ENCODE measurements around the gene AEN. TPM values are rescaled to one million over a fixed set of nuclear protein-coding genes. Genes with fewer than 3 reads are reported as not detected.
"Not testable (repeated sequence)": the region's sequence is repeated elsewhere in the genome, so short reads cannot be mapped to it uniquely, and the experiment has no call there.

The AEN gene
- total and polyA plus RNA-seq, 10 donors, result 12.9 to 40.3 (median 23.5) TPM

DNA sequence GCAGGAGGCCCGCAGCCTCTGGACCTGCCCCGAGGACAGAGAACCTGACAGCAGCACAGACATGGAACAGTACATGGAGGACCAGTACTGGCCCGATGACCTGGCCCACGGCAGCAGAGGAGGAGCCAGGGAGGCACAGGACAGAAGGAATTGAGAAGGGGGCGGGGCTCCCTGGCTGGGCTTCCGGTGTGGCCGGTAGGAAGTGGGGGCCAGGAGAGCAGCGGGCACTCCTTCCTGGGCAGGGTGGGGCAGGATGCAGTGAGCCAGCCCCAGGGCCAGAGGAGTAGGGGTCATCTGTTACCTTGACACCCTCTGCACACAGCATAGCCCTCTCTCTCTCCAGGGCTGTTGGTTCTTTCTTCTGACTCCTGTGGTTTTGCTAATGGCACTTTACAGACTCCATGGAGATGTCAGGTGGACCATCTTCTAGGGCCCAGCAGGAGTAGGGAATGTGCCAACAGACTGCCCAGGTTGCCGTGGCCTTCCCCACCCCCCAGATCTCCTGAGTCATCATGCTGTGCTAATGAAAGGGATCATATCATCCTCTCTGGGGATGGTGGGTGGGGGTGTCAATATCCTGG, 9.1 kb downstream of the AEN start:
- peak overlapping the region; percentile 64 to 99 (median 96) for H3K27ac ChIP-seq
- H3K27me3 ChIP-seq (replicated peaks in 1 of 7), result no peaks in the 10 kb centered on the region
- intact Hi-C loops (cut with DNase I; ENCODE audit: low total_unique reads), result no loop called here
- peak overlapping the region in 1 of 8 donors; percentile 6 for H3K4me3 ChIP-seq
- 33 to 67% (median 53%) methylated on average over 9 of the region's 9 CpGs for WGBS, 5 donors
- H3K9me3 ChIP-seq, result no peaks in the 10 kb centered on the region
- peaks cover 4 to 76% (median 36%) of the 10 kb centered on the region in 6 donors for H3K36me3 ChIP-seq
- TF ChIP-seq, protein P1, sequence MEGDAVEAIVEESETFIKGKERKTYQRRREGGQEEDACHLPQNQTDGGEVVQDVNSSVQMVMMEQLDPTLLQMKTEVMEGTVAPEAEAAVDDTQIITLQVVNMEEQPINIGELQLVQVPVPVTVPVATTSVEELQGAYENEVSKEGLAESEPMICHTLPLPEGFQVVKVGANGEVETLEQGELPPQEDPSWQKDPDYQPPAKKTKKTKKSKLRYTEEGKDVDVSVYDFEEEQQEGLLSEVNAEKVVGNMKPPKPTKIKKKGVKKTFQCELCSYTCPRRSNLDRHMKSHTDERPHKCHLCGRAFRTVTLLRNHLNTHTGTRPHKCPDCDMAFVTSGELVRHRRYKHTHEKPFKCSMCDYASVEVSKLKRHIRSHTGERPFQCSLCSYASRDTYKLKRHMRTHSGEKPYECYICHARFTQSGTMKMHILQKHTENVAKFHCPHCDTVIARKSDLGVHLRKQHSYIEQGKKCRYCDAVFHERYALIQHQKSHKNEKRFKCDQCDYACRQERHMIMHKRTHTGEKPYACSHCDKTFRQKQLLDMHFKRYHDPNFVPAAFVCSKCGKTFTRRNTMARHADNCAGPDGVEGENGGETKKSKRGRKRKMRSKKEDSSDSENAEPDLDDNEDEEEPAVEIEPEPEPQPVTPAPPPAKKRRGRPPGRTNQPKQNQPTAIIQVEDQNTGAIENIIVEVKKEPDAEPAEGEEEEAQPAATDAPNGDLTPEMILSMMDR (IDR thresholded peaks at IDR 0.05 in 8 of 11, conservative IDR thresholded peaks at IDR 0.05 in 3 of 11), result no peak
- TF ChIP-seq POLR2AphosphoS5 (IDR thresholded peaks at IDR 0.05), result peak; percentile 94 to 96 (median 96)
- TF ChIP-seq POLR2A (IDR thresholded peaks at IDR 0.05), result no peak
- peaks cover 45 to 98% (median 88%) of the 10 kb centered on the region in 6 donors for H3K4me1 ChIP-seq
- peak; percentile 87 for DNase-seq

DNA sequence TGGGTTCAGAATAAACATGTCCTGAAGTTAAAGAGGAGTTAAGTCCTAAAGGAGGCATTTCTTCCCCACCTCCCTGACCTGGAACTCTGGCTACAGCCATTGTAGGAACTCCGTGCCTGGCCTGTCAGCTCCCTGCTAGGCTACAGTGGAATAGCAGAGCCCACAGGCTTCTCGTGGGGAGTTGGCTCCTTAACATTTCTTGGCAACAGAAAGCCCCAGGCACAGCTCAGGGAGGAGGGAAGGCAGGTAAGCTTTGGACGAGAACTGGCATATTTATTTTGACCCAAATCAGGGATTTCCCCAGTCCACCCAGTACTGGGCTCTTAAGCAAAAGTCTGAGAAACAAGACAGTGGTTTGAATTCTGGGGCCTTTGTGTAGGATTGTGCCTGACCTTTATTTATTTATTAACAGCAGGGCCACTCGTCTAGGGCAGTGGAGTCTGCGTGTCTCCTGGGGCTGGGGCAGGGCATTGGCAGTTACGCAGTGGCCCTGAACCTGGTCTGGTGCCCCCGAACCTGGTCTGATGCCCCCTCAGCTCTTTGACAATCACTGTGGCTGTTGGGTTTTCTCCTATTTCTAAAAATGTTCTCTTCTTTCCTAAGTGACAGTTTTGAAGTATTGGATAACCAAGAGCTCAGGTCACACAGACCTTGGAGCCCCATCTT, 9.8 kb downstream of the AEN start:
- TF ChIP-seq, protein P1 (IDR thresholded peaks at IDR 0.05 in 8 of 11, conservative IDR thresholded peaks at IDR 0.05 in 3 of 11), result no peak
- TF ChIP-seq POLR2A (IDR thresholded peaks at IDR 0.05), result no peak
- no peak for TF ChIP-seq POLR2AphosphoS5 (IDR thresholded peaks at IDR 0.05)
- peak; percentile 70 for DNase-seq
- H3K27me3 ChIP-seq (replicated peaks in 1 of 7), result no peaks in the 10 kb centered on the region
- H3K9me3 ChIP-seq, result no peaks in the 10 kb centered on the region
- H3K4me1 ChIP-seq, result peaks cover 43 to 98% (median 88%) of the 10 kb centered on the region in 6 donors
- H3K27ac ChIP-seq, result peak overlapping the region; percentile 64 to 99 (median 96)
- H3K36me3 ChIP-seq, result peaks cover 4 to 74% (median 36%) of the 10 kb centered on the region in 6 donors
- WGBS, 5 donors, result 65 to 86% (median 75%) methylated on average over 7 of the region's 7 CpGs
- H3K4me3 ChIP-seq, result no peak overlapping the region
- intact Hi-C loops (cut with DNase I; ENCODE audit: low total_unique reads), result no loop called here

DNA sequence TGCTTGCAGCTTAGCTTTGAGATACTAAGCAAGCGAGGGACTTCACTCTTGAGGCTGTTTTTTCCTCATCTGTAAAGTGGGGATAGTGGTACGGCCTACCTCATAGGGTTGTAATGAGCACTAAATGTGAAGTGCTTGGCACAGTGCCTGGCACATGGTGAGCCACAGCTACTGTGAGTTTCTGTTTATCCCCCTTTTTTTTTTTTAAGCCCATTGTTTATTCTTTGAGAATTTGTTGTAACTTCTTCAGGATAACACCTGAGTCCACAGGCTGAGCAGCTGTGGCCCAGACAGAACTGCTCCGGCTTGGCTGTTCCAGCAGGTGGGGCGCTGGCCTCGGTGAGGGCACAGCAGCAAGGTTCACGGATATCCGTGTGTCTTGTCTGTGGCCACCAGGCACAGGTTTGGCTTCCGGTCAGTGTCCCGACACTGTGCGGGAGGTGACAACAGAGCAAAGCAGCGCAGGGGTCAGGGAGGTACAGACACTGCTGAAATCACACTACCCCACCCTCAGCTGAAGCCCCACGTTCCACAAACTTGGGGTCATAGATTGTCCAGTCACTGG, 10.4 kb downstream of the AEN start:
- peak overlapping the region; percentile 64 to 99 (median 96) for H3K27ac ChIP-seq
- 72 to 86% (median 82%) methylated on average over 12 of the region's 12 CpGs for WGBS, 5 donors
- TF ChIP-seq, protein P1 (IDR thresholded peaks at IDR 0.05 in 8 of 11, conservative IDR thresholded peaks at IDR 0.05 in 3 of 11), result peak in 2 of 11 experiments; percentile 18 to 21
- TF ChIP-seq POLR2A (IDR thresholded peaks at IDR 0.05) (no peak), POLR2AphosphoS5 (IDR thresholded peaks at IDR 0.05) (peak; percentile 88 to 93 (median 93))

DNA sequence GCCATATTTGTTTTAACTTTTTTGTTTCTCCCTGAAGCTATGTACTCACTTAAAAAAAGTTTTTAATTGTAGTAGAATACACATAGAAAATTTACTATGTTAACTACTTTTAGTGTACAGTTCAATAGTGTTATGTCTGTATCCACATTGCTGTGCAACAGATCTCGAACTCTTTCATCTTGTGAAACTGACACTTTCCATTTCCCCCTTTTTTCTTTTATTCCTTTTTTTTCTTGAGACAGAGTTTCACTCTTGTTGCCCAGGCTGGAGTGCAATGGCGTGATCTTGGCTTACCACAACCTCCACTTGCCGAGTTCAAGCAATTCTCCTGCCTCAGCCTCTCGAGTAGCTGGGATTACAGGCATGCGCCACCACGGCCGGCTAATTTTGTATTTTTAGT, 11.7 kb downstream of the AEN start:
- 65 to 72% (median 71%) methylated on average over 7 of the region's 7 CpGs for WGBS, 5 donors
- H3K9me3 ChIP-seq; H3K4me3 ChIP-seq; H3K27me3 ChIP-seq (replicated peaks in 1 of 7); intact Hi-C loops (cut with DNase I; ENCODE audit: low total_unique reads): not testable (repeated sequence)
- peak; percentile 30 for DNase-seq
- H3K4me1 ChIP-seq, result peaks cover 39 to 98% (median 88%) of the 10 kb centered on the region in 6 donors
- peaks cover 4 to 56% (median 27%) of the 10 kb centered on the region in 6 donors for H3K36me3 ChIP-seq
- H3K27ac ChIP-seq, result peak overlapping the region; percentile 6 to 99 (median 96)

More for the DNA sequence above, 10.4 kb downstream of the AEN start:
- no peaks in the 10 kb centered on the region for H3K27me3 ChIP-seq (replicated peaks in 1 of 7)
- peaks cover 45 to 98% (median 88%) of the 10 kb centered on the region in 6 donors for H3K4me1 ChIP-seq
- no peaks in the 10 kb centered on the region for H3K9me3 ChIP-seq
- intact Hi-C loops (cut with DNase I; ENCODE audit: low total_unique reads), result no loop called here
- peaks cover 4 to 68% (median 30%) of the 10 kb centered on the region in 6 donors for H3K36me3 ChIP-seq
- DNase-seq, result peak; percentile 85
- H3K4me3 ChIP-seq, result no peak overlapping the region

Measured in spleen (tissue), 11 donors.